Astrocyte of the cerebellum (primary cell): ENCODE results near the gene ARHGAP22.

ENCODE experiments used
- DNase-seq: peaks from one replicate; pipeline ENCODE4 v3.0.0-alpha.2; 2011; ENCODE audit warnings: low read depth
- H3K4me3 ChIP-seq: 2 replicates; pipeline ENCODE4 v1.5.1; 2011; ENCODE audit warnings: mild to moderate bottlenecking, low read depth, low read length, moderate library complexity
- in situ Hi-C: cut with HindIII; loops from 2 replicates; pipeline ENCODE4 v1.10.0; 2017; ENCODE audit warnings: low sequenced_read_pairs
- TF ChIP-seq, protein P1 (sequence below): IDR thresholded peaks from 2 replicates; pipeline ENCODE4 v1.5.1; 2012; ENCODE audit warnings: low read length, low read depth, moderate library complexity, mild to moderate bottlenecking; ENCODE audit errors: missing control alignments

ARHGAP22 gene

DNA sequence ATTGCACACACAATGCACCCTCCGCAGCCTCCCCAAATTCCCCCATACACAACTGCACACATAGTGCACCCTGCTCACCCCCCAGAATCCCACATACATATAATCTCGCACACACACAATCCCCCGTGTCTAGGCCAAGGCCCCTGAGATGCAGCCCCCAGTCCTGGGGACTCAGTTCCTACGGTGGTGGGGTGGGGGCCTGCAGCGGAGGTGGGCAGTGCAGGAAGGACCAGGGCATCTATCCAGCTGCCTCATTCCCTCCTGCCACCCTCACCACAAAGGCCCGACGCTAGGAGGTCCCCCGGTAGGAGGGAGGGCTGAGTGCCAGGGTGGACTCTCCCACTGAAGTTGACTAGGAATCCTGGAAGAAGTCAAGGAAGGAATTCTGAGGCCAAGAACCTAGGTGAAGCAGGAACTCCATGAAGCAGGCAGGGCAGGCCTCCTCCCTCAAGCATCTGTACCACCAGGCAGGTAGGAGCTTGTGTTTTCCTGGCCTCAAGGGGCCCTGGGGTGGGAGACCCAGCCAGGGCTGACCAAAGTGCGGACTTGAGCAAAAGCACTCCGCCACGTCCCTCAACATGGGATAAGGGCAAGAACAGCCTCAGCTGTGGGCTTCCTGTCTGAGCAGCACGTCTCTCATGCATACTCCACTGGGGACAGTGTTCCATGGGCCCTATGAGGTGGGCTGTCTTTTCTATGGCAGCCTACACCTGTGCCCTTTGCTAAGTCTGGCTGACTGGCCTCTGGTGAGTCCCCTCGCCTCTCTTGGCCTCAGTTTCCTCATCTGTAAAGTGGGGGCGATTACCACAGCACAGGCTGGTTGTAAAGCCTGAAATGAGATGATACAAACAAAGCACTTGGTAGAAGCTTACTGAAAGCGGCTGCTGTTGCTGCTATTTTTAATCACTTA, 152.6 kb downstream of the ARHGAP22 start:
- in situ Hi-C loops, result no loop called here
- TF ChIP-seq, protein P1, sequence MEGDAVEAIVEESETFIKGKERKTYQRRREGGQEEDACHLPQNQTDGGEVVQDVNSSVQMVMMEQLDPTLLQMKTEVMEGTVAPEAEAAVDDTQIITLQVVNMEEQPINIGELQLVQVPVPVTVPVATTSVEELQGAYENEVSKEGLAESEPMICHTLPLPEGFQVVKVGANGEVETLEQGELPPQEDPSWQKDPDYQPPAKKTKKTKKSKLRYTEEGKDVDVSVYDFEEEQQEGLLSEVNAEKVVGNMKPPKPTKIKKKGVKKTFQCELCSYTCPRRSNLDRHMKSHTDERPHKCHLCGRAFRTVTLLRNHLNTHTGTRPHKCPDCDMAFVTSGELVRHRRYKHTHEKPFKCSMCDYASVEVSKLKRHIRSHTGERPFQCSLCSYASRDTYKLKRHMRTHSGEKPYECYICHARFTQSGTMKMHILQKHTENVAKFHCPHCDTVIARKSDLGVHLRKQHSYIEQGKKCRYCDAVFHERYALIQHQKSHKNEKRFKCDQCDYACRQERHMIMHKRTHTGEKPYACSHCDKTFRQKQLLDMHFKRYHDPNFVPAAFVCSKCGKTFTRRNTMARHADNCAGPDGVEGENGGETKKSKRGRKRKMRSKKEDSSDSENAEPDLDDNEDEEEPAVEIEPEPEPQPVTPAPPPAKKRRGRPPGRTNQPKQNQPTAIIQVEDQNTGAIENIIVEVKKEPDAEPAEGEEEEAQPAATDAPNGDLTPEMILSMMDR, result no peak
- no peak overlapping the region for H3K4me3 ChIP-seq
- no peak for DNase-seq

DNA sequence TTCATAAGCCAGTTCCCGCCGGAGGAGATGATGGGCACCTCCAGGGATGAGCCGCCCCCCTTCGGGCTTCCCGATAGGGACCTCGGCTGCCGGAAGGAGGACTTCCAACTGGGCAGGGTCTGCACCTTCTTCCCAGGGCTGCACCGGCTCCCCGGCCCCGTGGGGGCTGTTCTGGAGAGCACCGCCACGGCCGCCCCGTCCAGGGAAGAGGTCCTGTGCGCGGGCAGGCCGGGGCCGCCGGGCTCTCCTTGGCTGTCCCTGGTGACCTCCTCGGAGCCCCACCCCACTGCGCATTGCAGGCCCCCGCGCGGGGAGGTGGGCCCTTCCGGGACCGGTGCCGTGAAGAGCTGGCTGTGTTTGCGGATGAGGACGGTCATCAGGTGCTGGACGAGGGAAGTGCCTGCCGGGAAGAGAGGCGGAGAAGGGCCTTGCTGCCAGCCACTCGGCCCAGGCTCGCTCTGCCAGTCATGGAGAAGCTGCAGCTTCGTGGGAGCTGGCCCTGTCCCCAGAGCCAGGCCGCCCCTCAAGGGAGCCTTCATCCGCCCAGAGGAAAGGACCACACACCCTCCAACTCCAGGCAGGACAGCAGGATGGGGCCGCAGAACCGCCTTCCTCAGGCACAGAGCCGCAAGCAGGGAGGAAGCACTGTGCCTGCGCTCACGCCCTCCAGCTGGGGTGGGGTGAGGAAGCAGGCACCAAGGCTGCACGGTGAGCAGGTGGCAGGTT, 154.0 kb downstream of the ARHGAP22 start:
- in situ Hi-C loops, result no loop called here
- no peak overlapping the region for H3K4me3 ChIP-seq
- TF ChIP-seq, protein P1, result no peak
- DNase-seq, result no peak

DNA sequence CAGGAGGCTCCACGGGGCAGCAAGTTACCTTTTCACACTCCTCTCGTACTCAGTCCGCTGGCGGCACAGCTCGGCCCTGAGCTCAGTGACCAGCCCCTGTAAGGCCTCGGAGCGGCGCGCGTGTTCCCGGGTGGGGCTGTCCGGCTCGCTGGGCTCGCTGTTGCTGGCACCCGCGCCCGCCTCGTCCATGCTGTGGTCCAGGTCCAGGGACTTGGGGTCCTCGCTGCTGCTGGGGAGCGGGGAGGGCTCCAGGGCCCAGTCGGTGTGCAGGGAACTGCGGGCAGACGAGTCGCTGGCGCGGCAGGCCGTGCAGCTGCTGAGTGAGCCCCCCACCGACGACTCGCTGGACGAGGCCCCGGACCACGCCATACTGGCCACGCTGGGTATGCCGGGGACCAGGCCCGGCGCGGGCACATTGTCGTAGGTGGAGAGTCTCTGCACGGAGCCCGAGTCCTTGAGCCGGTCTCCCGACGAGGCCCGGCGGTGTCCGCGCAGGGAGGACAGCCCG, 154.6 kb downstream of the ARHGAP22 start:
- DNase-seq, result no peak
- H3K4me3 ChIP-seq, result no peak overlapping the region
- in situ Hi-C loops, result no loop called here
- TF ChIP-seq, protein P1, result no peak

DNA sequence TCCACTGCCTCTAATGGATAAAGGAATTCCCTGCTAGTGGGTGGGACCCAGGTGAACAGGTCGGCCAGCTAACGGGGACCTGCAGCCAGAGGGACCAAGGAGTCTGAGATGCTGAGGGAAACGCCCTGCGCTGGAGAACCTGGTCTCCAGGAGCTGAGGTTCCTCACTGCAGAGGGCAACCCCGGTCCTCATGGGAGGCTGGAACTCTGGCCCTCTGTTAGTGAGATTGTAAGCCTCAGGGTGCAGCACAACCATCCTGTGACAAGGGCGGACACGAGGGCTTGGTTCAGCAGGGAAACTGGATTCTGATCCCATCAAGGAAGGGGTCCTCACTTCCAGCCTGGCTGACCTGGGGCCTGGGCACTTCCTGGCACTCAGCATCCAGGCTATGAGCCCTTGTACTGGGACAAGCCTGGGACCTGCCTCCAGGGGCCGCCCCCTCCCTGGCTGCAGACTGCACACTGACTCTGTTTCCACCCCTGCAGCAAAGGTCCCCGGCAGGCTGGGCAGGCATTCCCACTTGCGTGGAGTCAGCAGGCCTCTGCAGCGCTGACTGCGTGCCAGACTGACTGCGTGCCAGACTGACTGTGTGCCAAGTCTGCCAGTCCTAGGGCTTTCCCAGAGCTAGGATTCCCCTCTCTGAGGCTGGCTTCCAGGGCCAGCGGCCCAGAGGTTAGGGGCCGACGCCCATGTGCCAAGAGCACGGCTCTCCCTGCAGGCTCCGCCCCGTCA, 155.2 kb downstream of the ARHGAP22 start:
- in situ Hi-C loops, result loop anchor here (10.0 kb wide), 1 partner anchor 85 kb away; no protein-coding TSS in a partner anchor
- H3K4me3 ChIP-seq, result no peak overlapping the region
- no peak for DNase-seq
- TF ChIP-seq, protein P1, result no peak

DNA sequence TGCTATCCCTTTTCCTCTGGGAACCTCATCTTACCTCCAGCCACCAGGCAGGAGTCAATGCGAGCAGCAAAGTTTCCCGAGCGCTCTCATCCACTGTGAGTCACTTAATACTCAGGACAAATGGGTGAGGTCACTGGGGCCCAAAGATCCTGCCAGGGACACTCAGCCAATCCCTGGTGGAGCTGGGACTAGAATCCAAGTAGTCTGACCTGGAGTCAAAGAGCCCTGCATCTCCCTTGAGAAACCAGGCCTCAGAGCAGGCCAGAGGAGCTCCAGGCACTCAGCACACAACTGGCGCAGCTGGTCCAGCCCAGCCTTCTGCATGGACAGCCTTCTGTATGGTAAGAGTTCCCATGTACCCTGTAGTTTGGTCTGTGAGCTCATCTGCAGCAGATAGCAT, 156.1 kb downstream of the ARHGAP22 start:
- no peak for DNase-seq
- in situ Hi-C loops, result loop anchor here (10.0 kb wide), 1 partner anchor 86 kb away; no protein-coding TSS in a partner anchor
- TF ChIP-seq, protein P1, result no peak
- H3K4me3 ChIP-seq, result no peak overlapping the region
